HG03575 (cell line): ENCODE results near the gene UBE2D4.
"Not testable (repeated sequence)": the region's sequence is repeated elsewhere in the genome, so short reads cannot be mapped to it uniquely, and the experiment has no call there.

Source experiments
- ATAC-seq: cut with Tn5 transposase; IDR thresholded peaks from one replicate; pipeline ENCODE4 v1.9.1; 2021; ENCODE audit not compliant: unreplicated experiment, insufficient number of reproducible peaks, low FRiP score; ENCODE audit errors: extremely low read depth

Gene UBE2D4

GRCh38 chr7:43994681-43995080 lies 68.4 kb downstream of the UBE2D4 start:
- ATAC-seq: not testable (repeated sequence)

- ATAC-seq: not testable (repeated sequence)
Measured at GRCh38 chr7:43997532-43997931, 71.3 kb downstream of the UBE2D4 start, which contains the start of gene SPDYE1. Gene SPDYE1, plus strand, starts transcription at chr7:43997897. Its CDS starts 2,053 bp downstream, at chr7:43999950.
